Dermis blood vessel endothelial cell (primary cell): ENCODE measurements around the gene PNPLA1. TPM values are rescaled to one million over a fixed set of nuclear protein-coding genes. Genes with fewer than 3 reads are reported as not detected.

ENCODE experiments used
- DNase-seq: peaks from one replicate; pipeline ENCODE4 v3.0.0; 2010
- total RNA-seq: library from RNA; depleted of rRNA; stranded (reverse); fragments of >200 nt; gene quantifications from 2 replicates; pipeline ENCODE4 v1.2.3, GENCODE V29; 2014

Gene PNPLA1
- total RNA-seq, 1 donor from 2014 or later = not detected

GRCh38 chr6:36339146-36339545 lies 69.3 kb downstream of the PNPLA1 start:
- no peak for DNase-seq

DNA sequence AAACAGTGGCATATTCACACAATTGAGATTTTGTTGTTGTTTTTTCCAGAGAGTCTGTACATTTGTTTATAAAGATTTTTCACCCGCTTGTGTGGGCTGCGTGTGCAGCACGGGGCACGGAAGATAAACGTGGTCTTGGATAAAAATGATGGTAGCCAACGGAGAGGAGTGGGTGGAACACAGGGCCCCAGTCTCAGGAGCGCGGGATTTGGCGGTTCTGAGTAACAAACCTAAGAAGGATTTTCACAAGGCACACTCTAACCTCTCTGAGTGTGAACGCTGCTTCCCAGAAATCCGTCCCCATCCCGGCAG lies 70.4 kb downstream of the PNPLA1 start:
- no peak for DNase-seq

GRCh38 chr6:36340618-36341454 lies 71.0 kb downstream of the PNPLA1 start:
- peak; percentile 77 for DNase-seq

DNA sequence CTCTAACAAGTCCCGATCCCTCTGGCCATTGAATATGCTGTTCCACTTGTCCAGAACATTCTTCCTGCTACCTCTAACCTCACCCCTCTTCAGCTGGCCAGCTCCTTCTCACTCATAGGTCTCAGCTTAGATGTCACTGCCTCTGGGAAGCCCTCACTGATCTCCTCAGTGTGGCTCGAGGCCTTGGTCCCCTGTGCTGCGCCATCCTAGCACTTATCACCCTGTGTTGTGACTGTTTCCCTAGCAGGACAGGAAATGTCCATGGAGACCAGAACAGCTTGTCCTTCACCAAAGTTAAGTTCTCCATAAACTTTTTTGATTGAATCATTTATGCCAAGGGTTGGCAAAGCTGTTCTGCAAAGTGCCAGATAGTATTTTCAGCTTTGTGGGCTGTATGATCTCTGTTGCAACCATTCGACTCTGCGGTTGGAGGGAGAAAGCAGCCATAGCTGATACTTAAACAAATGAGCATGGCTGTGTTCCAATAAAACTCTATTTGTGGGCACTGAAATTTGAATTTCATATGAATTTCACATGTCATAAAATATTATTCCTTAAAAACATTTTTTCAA lies 73.3 kb downstream of the PNPLA1 start:
- DNase-seq = no peak

DNA sequence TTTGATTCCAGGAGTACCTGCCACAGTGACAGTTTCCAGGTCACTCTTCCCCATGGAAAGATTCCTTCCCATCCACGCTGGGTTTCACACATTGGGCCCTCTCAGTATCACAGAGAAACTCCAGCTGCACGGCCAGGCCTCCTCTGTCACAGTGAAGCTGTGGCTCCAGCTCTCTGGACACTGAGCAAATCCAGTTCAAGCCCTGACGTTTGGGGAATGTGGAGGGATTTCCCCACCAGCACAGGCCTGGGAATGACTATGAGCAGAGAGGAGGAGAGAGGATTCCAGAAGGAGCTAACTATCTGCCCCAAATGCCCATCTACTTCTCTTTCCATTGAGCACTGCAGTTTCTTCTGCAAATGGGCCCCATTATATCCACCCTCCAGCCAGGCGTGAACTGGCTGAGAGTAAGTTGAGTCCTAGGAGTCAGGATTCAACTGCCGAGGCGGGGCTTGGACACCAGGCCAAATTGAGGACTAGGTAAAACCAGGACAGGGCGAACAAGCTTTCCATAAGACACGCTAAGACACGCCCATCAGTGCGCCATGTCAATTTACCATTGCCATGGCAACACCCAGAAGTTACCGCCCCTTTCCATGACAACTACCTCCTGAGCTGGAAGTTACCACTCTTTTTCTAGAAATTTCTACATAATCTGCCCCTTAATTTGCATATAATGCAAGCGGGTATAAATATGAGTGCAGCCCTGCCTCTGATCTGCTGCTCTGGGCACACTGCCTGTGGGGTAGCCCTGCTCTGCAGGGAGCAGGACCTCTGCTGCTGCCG lies 76.0 kb downstream of the PNPLA1 start:
- no peak for DNase-seq

DNA sequence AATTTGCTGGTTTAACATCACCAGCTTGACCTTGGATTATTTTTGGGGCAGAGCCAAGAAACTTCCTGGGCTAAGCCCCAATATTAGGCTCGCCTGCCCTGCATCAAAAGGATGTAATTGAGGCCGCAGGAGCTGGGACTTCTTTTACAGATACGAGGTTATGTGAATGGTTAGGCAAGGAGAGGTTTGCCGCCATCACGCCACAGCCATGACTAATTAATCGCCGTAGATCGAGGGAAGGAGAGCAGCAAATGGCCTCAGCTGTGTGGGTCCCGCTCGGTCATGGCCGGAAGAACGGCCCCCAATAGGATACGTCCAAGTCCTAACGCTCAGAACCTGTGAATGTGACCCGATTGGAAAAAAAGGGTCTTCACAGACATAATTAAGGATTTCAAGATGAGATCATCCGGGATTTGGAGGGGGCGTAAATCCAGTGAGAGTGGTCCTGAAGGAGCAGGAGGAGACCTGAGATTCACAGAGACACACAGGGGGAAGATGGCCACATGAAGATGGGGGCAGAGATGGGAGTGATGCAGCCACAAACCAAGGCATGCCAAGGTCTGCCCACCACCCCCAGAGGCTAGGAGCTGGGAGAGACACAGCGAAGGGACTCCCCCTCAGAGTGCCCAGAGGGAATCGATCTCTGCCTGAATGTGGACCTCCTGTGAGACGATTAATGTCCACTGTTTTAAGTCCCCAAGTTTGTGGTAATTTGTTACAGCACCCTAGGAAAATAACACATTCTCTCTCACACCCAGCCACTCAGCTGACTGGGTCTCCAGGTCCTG lies 76.8 kb downstream of the PNPLA1 start:
- DNase-seq = no peak

- no peak for DNase-seq
These were observed 77.8 kb downstream of the PNPLA1 start for GRCh38 chr6:36347621-36348020.

DNA sequence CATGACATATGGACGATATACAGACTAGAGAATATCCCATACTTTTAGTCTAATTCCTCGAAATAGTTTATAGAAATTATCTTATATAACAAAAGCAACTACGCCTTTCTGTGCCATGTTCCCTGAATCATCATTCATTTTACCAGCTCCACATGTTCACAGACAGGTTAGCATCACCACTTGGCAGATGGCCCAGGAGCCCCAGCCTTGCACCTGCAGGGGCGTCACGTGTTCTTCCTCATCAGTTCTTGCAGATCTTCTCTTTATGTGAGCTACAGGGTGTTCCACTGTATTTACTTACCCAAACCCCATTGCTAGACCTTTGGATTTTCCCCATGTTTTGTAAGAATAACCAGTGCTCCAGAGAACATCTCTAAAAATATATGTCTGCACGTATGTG lies 79.4 kb downstream of the PNPLA1 start:
- peak; percentile 48 for DNase-seq

DNA sequence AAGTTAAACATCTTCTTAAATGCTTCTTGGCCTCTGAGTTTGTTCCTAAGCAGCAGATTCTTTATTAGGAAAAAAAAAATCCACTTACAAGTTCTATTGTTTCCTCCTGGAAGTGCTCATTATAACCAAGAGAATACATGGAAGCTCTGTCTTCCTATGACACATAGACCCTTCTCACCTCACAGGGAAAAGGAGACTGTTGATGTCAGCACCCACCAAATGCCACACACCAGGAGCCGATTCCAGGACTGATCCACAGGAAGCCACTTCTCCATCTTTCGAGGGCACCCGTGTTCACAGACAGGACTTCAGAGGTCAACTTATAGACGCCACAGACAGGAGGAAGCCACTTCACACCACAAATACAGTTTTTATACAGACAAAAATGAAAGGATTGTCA lies 80.2 kb downstream of the PNPLA1 start:
- peak; percentile 95 for DNase-seq

- peak; percentile 91 for DNase-seq
These were observed 81.1 kb downstream of the PNPLA1 start for GRCh38 chr6:36350681-36351571.

- DNase-seq = no peak
These were observed 82.8 kb downstream of the PNPLA1 start for GRCh38 chr6:36352477-36353157.

DNA sequence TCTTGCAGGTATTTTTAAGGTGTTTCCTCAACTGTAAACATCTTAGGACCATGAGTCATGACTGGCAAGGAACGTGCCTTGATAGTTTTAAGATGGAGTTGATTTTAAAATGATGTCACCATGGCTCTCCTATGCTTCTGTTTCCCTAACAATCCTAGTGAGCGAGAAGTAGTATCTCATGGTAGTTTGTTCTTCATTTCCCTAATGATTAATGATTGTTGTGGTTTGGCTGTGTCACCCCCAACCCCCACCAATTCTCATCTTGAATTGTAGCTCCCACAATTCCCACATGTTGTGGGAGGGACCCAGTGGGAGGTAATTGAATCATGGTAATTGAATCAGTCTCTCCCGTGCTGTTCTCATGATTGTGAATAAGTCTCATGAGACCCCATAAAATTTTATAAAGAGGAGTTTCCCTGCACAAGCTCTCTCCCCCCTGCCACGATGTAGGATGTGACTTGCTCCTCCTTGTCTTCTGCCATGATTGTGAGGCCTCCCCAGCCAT lies 83.6 kb downstream of the PNPLA1 start:
- peak; percentile 48 for DNase-seq

DNA sequence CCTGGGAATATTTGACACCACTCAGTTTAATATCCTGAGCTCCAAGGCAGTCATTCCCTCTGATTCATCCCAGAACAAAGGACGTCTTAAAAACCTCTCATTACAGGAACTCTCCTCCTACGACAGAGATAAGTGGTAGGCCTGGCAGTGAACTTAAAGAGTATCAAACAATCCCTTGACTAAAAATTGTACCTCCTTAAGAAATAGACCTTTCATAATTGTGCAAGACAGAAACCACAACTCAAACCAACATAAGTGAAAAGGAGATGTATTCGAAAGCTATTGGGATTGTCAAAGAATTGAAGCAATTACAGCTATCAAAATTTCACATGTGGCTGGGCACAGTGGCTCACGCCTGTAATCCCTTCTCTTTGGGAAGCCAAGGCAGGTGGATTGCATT lies 86.0 kb downstream of the PNPLA1 start:
- peak; percentile 36 for DNase-seq

- DNase-seq = no peak
These were observed 88.0 kb downstream of the PNPLA1 start for GRCh38 chr6:36357872-36358225.

Other genes starting within 250 kb of the PNPLA1 start
- gene SLC26A8, start 245.4 kb upstream of the PNPLA1 start, total RNA-seq = under 0.01 TPM in 1 of 2 replicates, not detected in the other
- gene MAPK14, start 242.3 kb upstream of the PNPLA1 start, total RNA-seq = 71.8 and 77.0 TPM in 2 replicates
- gene MAPK13, start 139.5 kb upstream of the PNPLA1 start, total RNA-seq = 5.6 and 8.9 TPM in 2 replicates
- 11.6 and 14.9 TPM in 2 replicates for gene BRPF3, start 73.3 kb upstream of the PNPLA1 start, total RNA-seq
- gene BNIP5, start 66.8 kb downstream of the PNPLA1 start, total RNA-seq = not detected in 2 replicates
- gene ETV7, start 117.6 kb downstream of the PNPLA1 start, total RNA-seq = 0.09 and 0.17 TPM in 2 replicates
- not detected in 2 replicates for gene PXT1, start 172.8 kb downstream of the PNPLA1 start, total RNA-seq
- 96.7 and 127 TPM in 2 replicates for gene KCTD20, start 172.9 kb downstream of the PNPLA1 start, total RNA-seq